Peyer's patch (tissue), 4 donors: Measurements from ENCODE around the gene SLC45A3.

Experiments used
- CTCF ChIP-seq, 6 experiments: fragments of 450-650 bp in 4 of 6; fragments of 200-600 bp in 2 of 6; sonication (generic) in 1 of 6; IDR thresholded peaks; one replicate each; pipeline ENCODE4 v1.5.1; 2017 to 2019; ENCODE audit warnings: antibody characterized with exemption in 6 of 6, mild to moderate bottlenecking in 3 of 6, moderate library complexity in 1 of 6
- POLR2A ChIP-seq, 2 donors: fragments of 450-650 bp; IDR thresholded peaks; one replicate each; pipeline ENCODE4 v1.5.1; 2017; ENCODE audit warnings: antibody characterized with exemption in 2 of 2, mild to moderate bottlenecking in 2 of 2, moderate library complexity in 2 of 2

GRCh38 chr1:205623646-205624045, 56.7 kb downstream of the SLC45A3 start:
- TF ChIP-seq CTCF (IDR thresholded peaks at IDR 0.05) (no peak), POLR2A (IDR thresholded peaks at IDR 0.05) (no peak)
